ENCODE data around the gene C1orf159. TPM values are rescaled to one million over a fixed set of nuclear protein-coding genes. Genes with fewer than 3 reads are reported as not detected.
A peak's percentile ranks its signal among the peaks of the same experiment; 100 is the strongest.

Gene C1orf159
- total and polyA plus RNA-seq, 12 donors = 0.55 to 54.3 (median 11.3) TPM

GRCh38 chr1:1069056-1069710 lies 46.7 kb downstream of the C1orf159 start:
- Histone ChIP-seq H3K36me3 (replicated peaks in 1 of 2) (no peaks in the 10 kb centered on the region), H3K27ac (no peak overlapping the region), H3K4me1 (replicated peaks in 1 of 2) (peaks cover 3 to 5% of the 10 kb centered on the region in 2 donors), H3K4me3 (peak overlapping the region in 1 of 4 donors; percentile 45), H3K9me3 (replicated peaks in 1 of 3) (no peaks in the 10 kb centered on the region), H3K27me3 (peaks cover 28% of the 10 kb centered on the region)
- intact Hi-C loops (cut with DNase I) = no loop called here
- peak; percentile 63 to 85 (median 75) for DNase-seq
- TF ChIP-seq POLR2A (IDR thresholded peaks at IDR 0.05) = no peak
- no peak for TF ChIP-seq CTCF (IDR thresholded peaks at IDR 0.05)
- WGBS, 4 donors = 1 to 3% (median 2%) methylated on average over 16 to 75 of the region's 75 CpGs; no CpG with 5 or more reads in 1 of the 4 donors

DNA sequence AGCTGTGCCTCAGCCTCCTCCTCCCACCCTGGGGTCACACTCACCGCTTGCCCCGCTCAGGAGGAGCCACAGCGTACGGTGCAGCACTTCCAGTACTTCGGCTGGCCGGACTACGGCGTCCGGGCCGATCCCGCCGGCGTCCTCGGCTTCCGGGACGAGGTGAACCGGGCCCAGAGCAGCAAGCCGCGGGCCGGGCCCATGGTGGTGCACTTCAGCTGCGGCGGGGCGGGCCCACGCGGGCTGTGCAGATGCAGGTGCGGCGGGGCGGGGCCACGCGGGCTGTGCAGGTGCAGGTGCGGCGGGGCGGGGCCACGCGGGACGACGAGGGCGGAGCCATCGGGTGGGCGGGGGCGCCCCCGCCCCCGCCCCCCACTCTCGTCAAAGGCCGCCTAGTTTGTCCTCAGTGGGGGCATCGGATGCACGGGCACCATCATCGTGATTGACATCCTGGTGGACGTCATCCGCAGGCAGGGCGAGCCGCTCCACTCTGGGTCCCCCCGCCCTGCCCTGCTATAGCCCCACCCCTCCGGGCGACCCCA lies 47.3 kb downstream of the C1orf159 start:
- TF ChIP-seq POLR2A (IDR thresholded peaks at IDR 0.05) (no peak), CTCF (IDR thresholded peaks at IDR 0.05) (no peak)
- no peaks in the 10 kb centered on the region for H3K36me3 ChIP-seq (replicated peaks in 1 of 2)
- peaks cover 3 to 5% of the 10 kb centered on the region in 2 donors for H3K4me1 ChIP-seq (replicated peaks in 1 of 2)
- no peak for DNase-seq
- WGBS, 4 donors = 0 to 2% (median 1%) methylated on average over 5 to 55 of the region's 55 CpGs
- peaks cover 34% of the 10 kb centered on the region for H3K27me3 ChIP-seq
- H3K4me3 ChIP-seq = peak overlapping the region in 1 of 4 donors; percentile 45
- H3K27ac ChIP-seq = no peak overlapping the region
- intact Hi-C loops (cut with DNase I) = no loop called here
- H3K9me3 ChIP-seq (replicated peaks in 1 of 3) = no peaks in the 10 kb centered on the region

GRCh38 chr1:1067860-1068516 lies 47.9 kb downstream of the C1orf159 start:
- no peak for DNase-seq
- Histone ChIP-seq H3K27ac (no peak overlapping the region), H3K36me3 (replicated peaks in 1 of 2) (no peaks in the 10 kb centered on the region), H3K4me1 (replicated peaks in 1 of 2) (peaks cover 3 to 5% of the 10 kb centered on the region in 2 donors), H3K27me3 (peaks cover 38% of the 10 kb centered on the region), H3K4me3 (no peak overlapping the region), H3K9me3 (replicated peaks in 1 of 3) (no peaks in the 10 kb centered on the region)
- TF ChIP-seq CTCF (IDR thresholded peaks at IDR 0.05) (no peak), POLR2A (IDR thresholded peaks at IDR 0.05) (no peak)
- WGBS, 4 donors = 40 to 68% (median 54%) methylated on average over 17 to 32 of the region's 32 CpGs
- intact Hi-C loops (cut with DNase I) = no loop called here

DNA sequence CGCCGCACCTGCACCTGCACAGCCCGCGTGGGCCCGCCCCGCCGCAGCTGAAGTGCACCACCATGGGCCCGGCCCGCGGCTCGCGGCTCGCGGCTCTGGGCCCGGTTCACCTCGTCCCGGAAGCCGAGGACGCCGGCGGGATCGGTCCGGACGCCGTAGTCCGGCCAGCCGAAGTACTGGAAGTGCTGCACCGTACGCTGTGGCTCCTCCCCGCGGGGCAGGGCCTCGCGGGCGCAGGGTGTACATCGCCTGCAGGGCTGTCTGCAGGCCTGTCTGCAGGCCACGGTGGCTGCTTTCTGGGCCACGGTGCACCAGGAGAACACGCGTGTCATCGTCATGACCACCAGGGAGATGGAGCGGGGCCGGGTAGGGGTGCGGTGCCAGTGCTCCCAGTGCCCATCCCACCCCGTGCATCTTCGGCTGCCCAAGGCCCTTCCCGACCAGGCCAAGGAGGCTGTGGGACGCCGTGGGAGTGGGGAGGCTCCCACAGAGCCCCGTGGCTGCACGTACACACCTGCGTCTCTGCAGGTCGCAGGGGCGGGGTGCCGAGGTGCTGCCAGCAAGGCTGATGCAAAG lies 48.5 kb downstream of the C1orf159 start:
- Histone ChIP-seq H3K36me3 (replicated peaks in 1 of 2) (no peaks in the 10 kb centered on the region), H3K27me3 (peaks cover 44% of the 10 kb centered on the region), H3K27ac (no peak overlapping the region), H3K4me1 (replicated peaks in 1 of 2) (peaks cover 3 to 5% of the 10 kb centered on the region in 2 donors), H3K4me3 (no peak overlapping the region), H3K9me3 (replicated peaks in 1 of 3) (no peaks in the 10 kb centered on the region)
- 84 to 94% (median 86%) methylated on average over 24 to 54 of the region's 54 CpGs for WGBS, 4 donors
- no peak for TF ChIP-seq POLR2A (IDR thresholded peaks at IDR 0.05)
- TF ChIP-seq CTCF (IDR thresholded peaks at IDR 0.05) = no peak
- intact Hi-C loops (cut with DNase I) = no loop called here
- no peak for DNase-seq
